C1 segment of cervical spinal cord (tissue), 14 donors: ENCODE results near the gene PCDHA8.
"Not testable (repeated sequence)": the region's sequence is repeated elsewhere in the genome, so short reads cannot be mapped to it uniquely, and the experiment has no call there.

Source experiments
- DNase-seq, 14 donors: peaks; one replicate each; lab custom pipeline; 2025; lab: John Stamatoyannopoulos, UW

The PCDHA8 gene

GRCh38 chr5:140840978-140841962 is at the start of gene PCDHA8:
TSS of gene PCDHA8 (plus strand) at chr5:140841187. CDS start at chr5:140841322, 135 bp downstream.
- DNase-seq: peak in 2 of 14 donors; percentile 2 to 11

- no peak for DNase-seq
Measured at GRCh38 chr5:140794595-140795258, 46.3 kb upstream of the PCDHA8 start, which contains the start of gene PCDHA2. TSS of gene PCDHA2 (plus strand) at chr5:140794852.

- no peak for DNase-seq
Measured at GRCh38 chr5:140795259-140795641, 45.7 kb upstream of the PCDHA8 start.

GRCh38 chr5:140796072-140796717 is 44.8 kb upstream of the PCDHA8 start:
- DNase-seq: not testable (repeated sequence)

GRCh38 chr5:140796718-140797095 is 44.3 kb upstream of the PCDHA8 start:
- DNase-seq: no peak

GRCh38 chr5:140800816-140801493 is 40.0 kb upstream of the PCDHA8 start, which contains the start of gene PCDHA3:
TSS of gene PCDHA3 (plus strand) at chr5:140801057.
- peak in 3 of 14 donors; percentile 10 to 14 (median 13) for DNase-seq

- peak in 3 of 14 donors; percentile 10 to 21 (median 19) for DNase-seq
Measured at GRCh38 chr5:140801494-140801841, 39.5 kb upstream of the PCDHA8 start.

GRCh38 chr5:140802381-140802780 is 38.6 kb upstream of the PCDHA8 start:
- not testable (repeated sequence) for DNase-seq

- DNase-seq: no peak
Measured at GRCh38 chr5:140802781-140803271, 38.2 kb upstream of the PCDHA8 start.

GRCh38 chr5:140806834-140807775 is 33.9 kb upstream of the PCDHA8 start, which contains the start of gene PCDHA4:
TSS of gene PCDHA4 (plus strand) at chr5:140807068.
- peak in 7 of 14 donors; percentile 20 to 44 (median 31) for DNase-seq

GRCh38 chr5:140808241-140808888 is 32.6 kb upstream of the PCDHA8 start:
- not testable (repeated sequence) for DNase-seq

GRCh38 chr5:140808889-140809291 is 32.1 kb upstream of the PCDHA8 start:
- no peak for DNase-seq

GRCh38 chr5:140821375-140822280 is 19.4 kb upstream of the PCDHA8 start, which contains the start of gene PCDHA5:
TSS of gene PCDHA5 (plus strand) at chr5:140821613.
- DNase-seq: peak in 2 of 14 donors; percentile 20 to 22

- DNase-seq: no peak
Measured at GRCh38 chr5:140822281-140822629, 18.7 kb upstream of the PCDHA8 start.

GRCh38 chr5:140822969-140823368 is 18.0 kb upstream of the PCDHA8 start:
- not testable (repeated sequence) for DNase-seq

- no peak for DNase-seq
Measured at GRCh38 chr5:140823475-140823874, 17.5 kb upstream of the PCDHA8 start.

- DNase-seq: peak in 1 of 14 donors; percentile 17
Measured at GRCh38 chr5:140827704-140828361, 13.2 kb upstream of the PCDHA8 start, which contains the start of gene PCDHA6. TSS of gene PCDHA6 (plus strand) at chr5:140827960. CDS start at chr5:140828092, 132 bp downstream.

GRCh38 chr5:140828362-140828737 is 12.6 kb upstream of the PCDHA8 start:
- no peak for DNase-seq
